ENCODE results near the gene MTA2. TPM values are rescaled to one million over a fixed set of nuclear protein-coding genes. Genes with fewer than 3 reads are reported as not detected.
"Not testable (repeated sequence)": the region's sequence is repeated elsewhere in the genome, so short reads cannot be mapped to it uniquely, and the experiment has no call there.

MTA2 gene
- total RNA-seq, 2 experiments from 2014 or later, result 130 to 174 TPM

DNA sequence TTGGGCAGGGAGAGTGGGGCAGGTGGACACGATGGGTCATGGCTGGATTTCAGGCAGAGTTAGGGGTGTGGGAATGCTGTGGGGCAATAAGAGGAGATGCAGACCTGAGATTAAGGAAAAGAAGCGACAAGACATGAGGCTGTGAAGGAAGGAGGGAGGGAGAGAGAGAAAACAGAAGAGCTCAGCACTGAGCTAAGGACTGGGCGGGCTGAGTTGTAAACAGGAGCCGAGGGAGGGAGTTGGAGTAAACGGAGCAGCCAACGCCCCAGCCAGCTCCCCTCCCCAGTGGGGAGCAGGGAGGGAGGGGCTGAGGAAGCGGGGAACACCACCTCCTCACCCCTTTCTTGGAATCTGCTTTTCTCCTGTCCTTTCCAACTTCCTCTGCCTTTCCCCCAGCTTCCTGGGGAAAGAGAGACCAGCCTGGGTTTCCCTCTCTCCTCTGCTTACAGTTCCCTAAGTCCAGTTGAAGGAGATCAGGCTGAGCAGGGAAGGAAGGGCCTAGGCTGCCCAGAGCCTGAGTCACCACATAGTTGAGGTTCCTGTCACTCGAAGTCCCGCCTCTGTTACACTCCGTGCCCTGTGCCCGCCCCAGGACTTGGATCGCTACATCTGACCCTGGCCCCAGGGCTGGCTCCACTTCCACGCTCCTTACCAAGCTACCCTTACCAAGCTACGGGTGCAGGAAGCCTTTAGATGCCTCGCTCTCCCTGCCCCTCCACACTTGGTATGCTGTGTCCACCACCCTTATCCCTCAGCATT, 48.4 kb downstream of the MTA2 start:
- no peak for TF ChIP-seq EZH2phosphoT487 (IDR thresholded peaks at IDR 0.05; ENCODE audit: borderline replicate concordance, low read depth, low read length)
- TF ChIP-seq, protein P1, sequence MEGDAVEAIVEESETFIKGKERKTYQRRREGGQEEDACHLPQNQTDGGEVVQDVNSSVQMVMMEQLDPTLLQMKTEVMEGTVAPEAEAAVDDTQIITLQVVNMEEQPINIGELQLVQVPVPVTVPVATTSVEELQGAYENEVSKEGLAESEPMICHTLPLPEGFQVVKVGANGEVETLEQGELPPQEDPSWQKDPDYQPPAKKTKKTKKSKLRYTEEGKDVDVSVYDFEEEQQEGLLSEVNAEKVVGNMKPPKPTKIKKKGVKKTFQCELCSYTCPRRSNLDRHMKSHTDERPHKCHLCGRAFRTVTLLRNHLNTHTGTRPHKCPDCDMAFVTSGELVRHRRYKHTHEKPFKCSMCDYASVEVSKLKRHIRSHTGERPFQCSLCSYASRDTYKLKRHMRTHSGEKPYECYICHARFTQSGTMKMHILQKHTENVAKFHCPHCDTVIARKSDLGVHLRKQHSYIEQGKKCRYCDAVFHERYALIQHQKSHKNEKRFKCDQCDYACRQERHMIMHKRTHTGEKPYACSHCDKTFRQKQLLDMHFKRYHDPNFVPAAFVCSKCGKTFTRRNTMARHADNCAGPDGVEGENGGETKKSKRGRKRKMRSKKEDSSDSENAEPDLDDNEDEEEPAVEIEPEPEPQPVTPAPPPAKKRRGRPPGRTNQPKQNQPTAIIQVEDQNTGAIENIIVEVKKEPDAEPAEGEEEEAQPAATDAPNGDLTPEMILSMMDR (conservative IDR thresholded peaks at IDR 0.05; ENCODE audit: low read length), result no peak
- Histone ChIP-seq H3K9me2 (ENCODE audit: insufficient read depth, low read length) (no peaks in the 10 kb centered on the region), H2AFZ (ENCODE audit: low read length) (no peak overlapping the region), H3K79me2 (ENCODE audit: insufficient read depth, low read depth, low read length) (no peaks in the 10 kb centered on the region), H3K9me3 (ENCODE audit: low read length) (no peaks in the 10 kb centered on the region), H4K20me1 (ENCODE audit: insufficient read depth, low read length) (no peaks in the 10 kb centered on the region), H3K4me3 (ENCODE audit: low read depth, low read length, poor library complexity, severe bottlenecking) (no peak overlapping the region), H3K36me3 (ENCODE audit: insufficient read depth, low read length) (peaks cover 49% of the 10 kb centered on the region), H3K27ac (ENCODE audit: low read depth, low read length, poor library complexity, severe bottlenecking) (no peak overlapping the region), H3K4me1 (ENCODE audit: insufficient read depth, low read length, poor library complexity, severe bottlenecking) (peaks cover 41% of the 10 kb centered on the region), H3K4me2 (ENCODE audit: low read length) (no peak overlapping the region)
- POLR2A ChIA-PET, result interaction anchor here (0.6 to 0.7 kb wide), 3 partner anchors 15 to 435 kb away, joined by 3 read pairs; no protein-coding TSS in a partner anchor
- intact Hi-C loops (cut with micrococcal nuclease; ENCODE audit: unreplicated experiment), result no loop called here
- no peak for DNase-seq (ENCODE audit: low spot score)
- CTCF ChIA-PET (ENCODE audit: unreplicated experiment), result no interaction called here
- BruUV-seq (replicated peaks), result no TSS peak

DNA sequence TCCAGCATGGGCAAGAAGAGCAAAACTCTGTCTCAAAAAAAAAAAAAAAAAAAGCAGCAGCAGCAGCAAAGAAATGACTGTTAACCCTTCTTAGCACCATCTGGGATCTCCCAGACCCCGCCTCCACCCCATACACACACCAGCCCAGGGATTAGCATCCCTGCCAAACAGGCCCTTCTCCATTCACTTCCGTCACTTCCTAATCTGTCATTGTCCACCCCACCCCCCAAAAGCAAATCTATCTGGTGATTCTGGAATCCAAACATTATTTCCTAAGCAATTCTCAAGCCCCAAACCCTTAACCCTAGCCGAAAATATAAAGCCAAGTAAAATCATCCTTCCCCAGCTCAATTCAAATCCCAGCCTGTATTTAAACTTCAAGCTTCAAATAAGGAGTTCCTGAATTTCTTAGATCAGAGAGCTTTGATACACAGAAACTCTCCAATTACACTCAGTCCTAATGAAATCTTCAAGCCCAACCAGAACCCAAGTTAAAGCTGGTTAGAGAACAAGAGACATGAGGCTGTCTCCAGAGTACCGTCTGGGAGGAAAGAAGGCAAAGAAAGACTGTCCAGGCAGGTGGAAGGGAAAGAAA, 49.1 kb downstream of the MTA2 start:
- H3K4me3 ChIP-seq (ENCODE audit: low read depth, low read length, poor library complexity, severe bottlenecking), result no peak overlapping the region
- no TSS peak for BruUV-seq (replicated peaks)
- H2AFZ ChIP-seq (ENCODE audit: low read length), result no peak overlapping the region
- no peak overlapping the region for H3K4me2 ChIP-seq (ENCODE audit: low read length)
- H3K4me1 ChIP-seq (ENCODE audit: insufficient read depth, low read length, poor library complexity, severe bottlenecking), result peaks cover 34% of the 10 kb centered on the region
- H3K27ac ChIP-seq (ENCODE audit: low read depth, low read length, poor library complexity, severe bottlenecking), result no peak overlapping the region
- peaks cover 42% of the 10 kb centered on the region for H3K36me3 ChIP-seq (ENCODE audit: insufficient read depth, low read length)
- H4K20me1 ChIP-seq (ENCODE audit: insufficient read depth, low read length), result no peaks in the 10 kb centered on the region
- H3K9me3 ChIP-seq (ENCODE audit: low read length), result no peaks in the 10 kb centered on the region
- ChIA-PET POLR2A (interaction anchor here (0.6 to 0.7 kb wide), 3 partner anchors 15 to 22 kb away, joined by 3 to 5 read pairs (median 3); partner anchors contain the start of gene EEF1G), CTCF (ENCODE audit: unreplicated experiment) (interaction anchor here (0.9 kb wide), 1 partner anchor 10 kb away, joined by 3 read pairs; no protein-coding TSS in a partner anchor)
- DNase-seq (ENCODE audit: low spot score), result no peak
- H3K9me2 ChIP-seq (ENCODE audit: insufficient read depth, low read length), result no peaks in the 10 kb centered on the region
- intact Hi-C loops (cut with micrococcal nuclease; ENCODE audit: unreplicated experiment), result no loop called here
- no peaks in the 10 kb centered on the region for H3K79me2 ChIP-seq (ENCODE audit: insufficient read depth, low read depth, low read length)
- no peak for TF ChIP-seq EZH2phosphoT487 (IDR thresholded peaks at IDR 0.05; ENCODE audit: borderline replicate concordance, low read depth, low read length)
- TF ChIP-seq, protein P1 (conservative IDR thresholded peaks at IDR 0.05; ENCODE audit: low read length), result no peak

DNA sequence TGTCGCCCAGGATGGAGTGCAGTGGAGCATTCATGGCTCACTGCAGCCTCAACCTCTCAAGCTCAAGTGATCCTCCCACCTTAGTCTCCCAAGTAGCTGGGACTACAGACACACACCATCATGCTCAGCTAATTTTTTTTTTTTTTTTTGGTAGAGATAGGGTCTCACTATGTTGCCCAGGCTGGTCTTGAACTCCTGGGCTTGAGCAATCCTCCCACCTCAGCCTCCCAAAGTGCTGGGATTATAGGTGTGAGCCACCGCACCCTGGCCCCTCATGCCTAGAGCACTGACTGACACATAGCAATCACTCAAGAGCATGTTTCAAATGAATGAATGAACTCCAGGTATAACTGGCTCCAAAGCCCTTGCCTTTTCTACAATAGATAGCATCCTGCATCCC, 51.2 kb downstream of the MTA2 start:
- H3K79me2 ChIP-seq (ENCODE audit: insufficient read depth, low read depth, low read length); DNase-seq (ENCODE audit: low spot score); H3K27ac ChIP-seq (ENCODE audit: low read depth, low read length, poor library complexity, severe bottlenecking); H4K20me1 ChIP-seq (ENCODE audit: insufficient read depth, low read length); H2AFZ ChIP-seq (ENCODE audit: low read length); H3K4me3 ChIP-seq (ENCODE audit: low read depth, low read length, poor library complexity, severe bottlenecking); BruUV-seq (replicated peaks); H3K9me2 ChIP-seq (ENCODE audit: insufficient read depth, low read length); intact Hi-C loops (cut with micrococcal nuclease; ENCODE audit: unreplicated experiment); H3K4me2 ChIP-seq (ENCODE audit: low read length); H3K9me3 ChIP-seq (ENCODE audit: low read length): not testable (repeated sequence)
- ChIA-PET CTCF (ENCODE audit: unreplicated experiment) (interaction anchor here (0.6 kb wide), 1 partner anchor 191 kb away, joined by 6 read pairs; no protein-coding TSS in a partner anchor), POLR2A (interaction anchor here (0.8 to 1.2 kb wide), 2 partner anchors 91 to 99 kb away, joined by 6 to 8 read pairs; no protein-coding TSS in a partner anchor)
- H3K36me3 ChIP-seq (ENCODE audit: insufficient read depth, low read length), result peaks cover 21% of the 10 kb centered on the region
- H3K4me1 ChIP-seq (ENCODE audit: insufficient read depth, low read length, poor library complexity, severe bottlenecking), result peaks cover 13% of the 10 kb centered on the region

All from OCI-LY7 (cell line).